MM.1S (cell line): Measurements from ENCODE around the gene S1PR1.

ENCODE experiments used
- DNase-seq: peaks from one replicate; pipeline ENCODE4 v3.0.0-alpha.2; 2015
- H2AFZ ChIP-seq: fragments of 300-600 bp; sonication (generic); 2 replicates; pipeline ENCODE4 v1.6.0; 2016; ENCODE audit warnings: antibody characterized with exemption, low read length
- H3F3A ChIP-seq: fragments of 300-600 bp; sonication (generic); 2 replicates; pipeline ENCODE4 v1.6.1; 2016; ENCODE audit warnings: mild to moderate bottlenecking, antibody characterized with exemption, low read length, moderate library complexity, mixed read lengths; ENCODE audit not compliant: insufficient read depth
- H3K27ac ChIP-seq: fragments of 300-600 bp; sonication (generic); 2 replicates; pipeline ENCODE4 v1.5.1; 2016; ENCODE audit warnings: mild to moderate bottlenecking, low read length
- H3K27me3 ChIP-seq: fragments of 300-600 bp; sonication (generic); replicated peaks from 2 replicates; pipeline ENCODE4 v1.6.0; 2016; ENCODE audit warnings: low read length; ENCODE audit not compliant: insufficient read depth
- H3K36me3 ChIP-seq: fragments of 300-600 bp; sonication (generic); replicated peaks from 2 replicates; pipeline ENCODE4 v1.6.1; 2016; ENCODE audit warnings: mild to moderate bottlenecking, low read length, mixed read lengths; ENCODE audit not compliant: insufficient read depth
- H3K4me1 ChIP-seq: fragments of 300-600 bp; sonication (generic); 2 replicates; pipeline ENCODE4 v1.6.1; 2016; ENCODE audit warnings: low read length, mixed read lengths
- H3K4me2 ChIP-seq: fragments of 300-600 bp; sonication (generic); 2 replicates; pipeline ENCODE4 v1.6.0; 2016; ENCODE audit warnings: low read depth, low read length
- H3K4me3 ChIP-seq: fragments of 300-600 bp; sonication (generic); 2 replicates; pipeline ENCODE4 v1.5.1; 2016; ENCODE audit warnings: low read length, mixed read lengths
- H3K79me2 ChIP-seq: fragments of 300-600 bp; sonication (generic); 2 replicates; pipeline ENCODE4 v1.6.1; 2016; ENCODE audit warnings: mixed run types, low read length, mixed read lengths
- H3K9ac ChIP-seq: fragments of 300-600 bp; sonication (generic); 2 replicates; pipeline ENCODE4 v1.6.1; 2016; ENCODE audit warnings: low read length, mixed read lengths
- H3K9me2 ChIP-seq: fragments of 300-600 bp; sonication (generic); replicated peaks from 2 replicates; pipeline ENCODE4 v1.6.1; 2016; ENCODE audit warnings: mild to moderate bottlenecking, low read length, mixed read lengths; ENCODE audit not compliant: insufficient read depth
- H3K9me3 ChIP-seq: fragments of 300-600 bp; sonication (generic); replicated peaks from 2 replicates; pipeline ENCODE4 v1.6.1; 2016; ENCODE audit warnings: mild to moderate bottlenecking, low read length, mixed read lengths; ENCODE audit not compliant: insufficient read depth
- H4K20me1 ChIP-seq: fragments of 300-600 bp; sonication (generic); 2 replicates; pipeline ENCODE4 v1.6.1; 2016; ENCODE audit warnings: mild to moderate bottlenecking, low read length, moderate library complexity, mixed read lengths; ENCODE audit not compliant: insufficient read depth
- CTCF ChIP-seq: fragments of 300-600 bp; sonication (generic); IDR thresholded peaks from 2 replicates; pipeline ENCODE4 v1.5.1; 2016; ENCODE audit warnings: antibody characterized with exemption, low read length, mixed read lengths
- EZH2 ChIP-seq: fragments of 300-600 bp; sonication (generic); optimal IDR thresholded peaks from 2 replicates; pipeline ENCODE3; 2017; ENCODE audit warnings: low read depth, mild to moderate bottlenecking, antibody characterized with exemption, low read length, mixed read lengths
- EZH2phosphoT487 ChIP-seq: fragments of 300-600 bp; sonication (generic); IDR thresholded peaks from 2 replicates; pipeline ENCODE4 v1.6.1; 2018; ENCODE audit warnings: antibody characterized with exemption, low read length

Gene S1PR1

GRCh38 chr1:101196668-101197067 lies 40.2 kb upstream of the S1PR1 start:
- H3K9me2 ChIP-seq = no peaks in the 10 kb centered on the region
- DNase-seq = no peak
- no peaks in the 10 kb centered on the region for H3K36me3 ChIP-seq
- no peak overlapping the region for H3K9ac ChIP-seq
- TF ChIP-seq EZH2phosphoT487 (no peak), CTCF (no peak), EZH2 (no peak)
- no peak overlapping the region for H2AFZ ChIP-seq
- no peaks in the 10 kb centered on the region for H3K4me1 ChIP-seq
- H3K27me3 ChIP-seq = no peaks in the 10 kb centered on the region
- H3K79me2 ChIP-seq = no peaks in the 10 kb centered on the region
- H3F3A ChIP-seq = no peaks in the 10 kb centered on the region
- H4K20me1 ChIP-seq = no peaks in the 10 kb centered on the region
- no peak overlapping the region for H3K4me3 ChIP-seq
- no peak overlapping the region for H3K27ac ChIP-seq
- no peak overlapping the region for H3K4me2 ChIP-seq
- H3K9me3 ChIP-seq = no peaks in the 10 kb centered on the region

- TF ChIP-seq CTCF (no peak), EZH2 (no peak)
- H3F3A ChIP-seq = no peaks in the 10 kb centered on the region
- H3K9me3 ChIP-seq = no peaks in the 10 kb centered on the region
- no peak overlapping the region for H2AFZ ChIP-seq
- H3K4me1 ChIP-seq = no peaks in the 10 kb centered on the region
- H3K79me2 ChIP-seq = no peaks in the 10 kb centered on the region
- H3K27me3 ChIP-seq = no peaks in the 10 kb centered on the region
- H3K4me3 ChIP-seq = no peak overlapping the region
- H3K36me3 ChIP-seq = no peaks in the 10 kb centered on the region
- H3K9ac ChIP-seq = no peak overlapping the region
- no peaks in the 10 kb centered on the region for H3K9me2 ChIP-seq
- H3K4me2 ChIP-seq = no peak overlapping the region
- DNase-seq = no peak
- no peaks in the 10 kb centered on the region for H4K20me1 ChIP-seq
- no peak overlapping the region for H3K27ac ChIP-seq
These were observed 37.8 kb upstream of the S1PR1 start for GRCh38 chr1:101198842-101199636.

- Histone ChIP-seq H3K4me3 (no peak overlapping the region), H3F3A (no peaks in the 10 kb centered on the region), H3K27me3 (no peaks in the 10 kb centered on the region), H3K9me2 (no peaks in the 10 kb centered on the region), H2AFZ (no peak overlapping the region), H3K4me2 (no peak overlapping the region), H3K79me2 (no peaks in the 10 kb centered on the region), H3K9ac (no peak overlapping the region), H4K20me1 (no peaks in the 10 kb centered on the region), H3K27ac (no peak overlapping the region), H3K36me3 (no peaks in the 10 kb centered on the region), H3K4me1 (no peaks in the 10 kb centered on the region), H3K9me3 (no peaks in the 10 kb centered on the region)
- TF ChIP-seq EZH2 = no peak
- TF ChIP-seq EZH2phosphoT487 = no peak
- TF ChIP-seq CTCF = no peak
- no peak for DNase-seq
These were observed 37.2 kb upstream of the S1PR1 start for GRCh38 chr1:101199637-101199982.
